Lower lobe of right lung (tissue), 2 donors: ENCODE results near the gene PPP6R2. TPM values are rescaled to one million over a fixed set of nuclear protein-coding genes. Genes with fewer than 3 reads are reported as not detected.

Experiments used
- ATAC-seq, 2 donors: fragments of 200-7000 bp; cut with Tn5 transposase; one replicate each; pipeline ENCODE4 v1.9.1; 2020 to 2022; ENCODE audit warnings: mild to moderate bottlenecking in 2 of 2, moderate library complexity in 2 of 2
- DNase-seq: peaks from one replicate; pipeline ENCODE4 v3.0.0-alpha.2; 2020
- H3K27ac ChIP-seq: fragments of 200-600 bp; one replicate; pipeline ENCODE4 v1.8.0; 2022
- H3K27me3 ChIP-seq: fragments of 200-600 bp; one replicate; pipeline ENCODE4 v1.8.0; 2022; ENCODE audit warnings: low read depth
- H3K36me3 ChIP-seq: fragments of 200-600 bp; one replicate; pipeline ENCODE4 v1.8.0; 2022; ENCODE audit warnings: mild to moderate bottlenecking
- H3K4me1 ChIP-seq: fragments of 200-600 bp; one replicate; pipeline ENCODE4 v1.8.0; 2022
- H3K4me3 ChIP-seq: fragments of 200-600 bp; one replicate; pipeline ENCODE4 v1.8.0; 2022; ENCODE audit warnings: mild to moderate bottlenecking
- H3K9me3 ChIP-seq: fragments of 200-600 bp; one replicate; pipeline ENCODE4 v1.8.0; 2022
- intact Hi-C: fragments of 100-400 bp; cut with DNase I; formaldehyde crosslinking; loops from one replicate; pipeline ENCODE4 v1.11.0; 2022
- total RNA-seq: library from RNA; stranded (reverse); fragmentation: NEBNext Ultra II Directional; extraction: Animal tissue kit (Norgen Biotek cat#: 25700); gene quantifications from one replicate; pipeline ENCODE4 v1.2.1, GENCODE V29; 2021
- TF ChIP-seq, protein P1 (sequence below): fragments of 200-600 bp; IDR thresholded peaks from one replicate; pipeline ENCODE4 v1.8.0; 2022; ENCODE audit warnings: antibody characterized with exemption, mild to moderate bottlenecking
- donor health status: DM: no; HTN: yes; CAD: no; lungs with severe emphysema.

PPP6R2 gene
- total RNA-seq, 1 donor from 2014 or later = 52.5 TPM

DNA sequence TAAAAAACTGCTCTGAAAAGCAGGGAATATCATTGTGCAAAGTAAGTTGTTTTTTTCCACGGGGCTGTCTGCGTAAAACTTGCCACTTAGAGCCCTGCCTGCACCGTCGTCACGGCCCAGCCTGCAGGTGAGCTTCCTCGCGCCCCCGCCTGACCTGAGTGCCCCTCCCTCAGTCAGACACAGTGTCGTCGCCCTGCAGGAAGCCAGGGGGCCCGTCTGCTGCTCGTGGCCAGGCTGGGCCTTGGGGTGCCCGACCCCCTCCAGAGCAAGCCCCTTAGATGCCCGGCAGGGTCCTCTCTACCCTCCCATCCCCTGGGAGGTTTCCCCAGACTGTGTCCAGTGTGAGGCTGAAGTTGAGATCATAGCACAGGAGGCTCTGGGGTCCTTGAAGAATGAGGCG lies 100.1 kb downstream of the PPP6R2 start:
- intact Hi-C loops = no loop called here
- Histone ChIP-seq H3K9me3 (no peaks in the 10 kb centered on the region), H3K27me3 (no peaks in the 10 kb centered on the region), H3K27ac (peak overlapping the region; percentile 53), H3K36me3 (peaks cover 77% of the 10 kb centered on the region), H3K4me1 (peaks cover 25% of the 10 kb centered on the region), H3K4me3 (no peak overlapping the region)
- ATAC-seq (no peak), DNase-seq (no peak)
- TF ChIP-seq, protein P1, sequence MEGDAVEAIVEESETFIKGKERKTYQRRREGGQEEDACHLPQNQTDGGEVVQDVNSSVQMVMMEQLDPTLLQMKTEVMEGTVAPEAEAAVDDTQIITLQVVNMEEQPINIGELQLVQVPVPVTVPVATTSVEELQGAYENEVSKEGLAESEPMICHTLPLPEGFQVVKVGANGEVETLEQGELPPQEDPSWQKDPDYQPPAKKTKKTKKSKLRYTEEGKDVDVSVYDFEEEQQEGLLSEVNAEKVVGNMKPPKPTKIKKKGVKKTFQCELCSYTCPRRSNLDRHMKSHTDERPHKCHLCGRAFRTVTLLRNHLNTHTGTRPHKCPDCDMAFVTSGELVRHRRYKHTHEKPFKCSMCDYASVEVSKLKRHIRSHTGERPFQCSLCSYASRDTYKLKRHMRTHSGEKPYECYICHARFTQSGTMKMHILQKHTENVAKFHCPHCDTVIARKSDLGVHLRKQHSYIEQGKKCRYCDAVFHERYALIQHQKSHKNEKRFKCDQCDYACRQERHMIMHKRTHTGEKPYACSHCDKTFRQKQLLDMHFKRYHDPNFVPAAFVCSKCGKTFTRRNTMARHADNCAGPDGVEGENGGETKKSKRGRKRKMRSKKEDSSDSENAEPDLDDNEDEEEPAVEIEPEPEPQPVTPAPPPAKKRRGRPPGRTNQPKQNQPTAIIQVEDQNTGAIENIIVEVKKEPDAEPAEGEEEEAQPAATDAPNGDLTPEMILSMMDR = no peak

DNA sequence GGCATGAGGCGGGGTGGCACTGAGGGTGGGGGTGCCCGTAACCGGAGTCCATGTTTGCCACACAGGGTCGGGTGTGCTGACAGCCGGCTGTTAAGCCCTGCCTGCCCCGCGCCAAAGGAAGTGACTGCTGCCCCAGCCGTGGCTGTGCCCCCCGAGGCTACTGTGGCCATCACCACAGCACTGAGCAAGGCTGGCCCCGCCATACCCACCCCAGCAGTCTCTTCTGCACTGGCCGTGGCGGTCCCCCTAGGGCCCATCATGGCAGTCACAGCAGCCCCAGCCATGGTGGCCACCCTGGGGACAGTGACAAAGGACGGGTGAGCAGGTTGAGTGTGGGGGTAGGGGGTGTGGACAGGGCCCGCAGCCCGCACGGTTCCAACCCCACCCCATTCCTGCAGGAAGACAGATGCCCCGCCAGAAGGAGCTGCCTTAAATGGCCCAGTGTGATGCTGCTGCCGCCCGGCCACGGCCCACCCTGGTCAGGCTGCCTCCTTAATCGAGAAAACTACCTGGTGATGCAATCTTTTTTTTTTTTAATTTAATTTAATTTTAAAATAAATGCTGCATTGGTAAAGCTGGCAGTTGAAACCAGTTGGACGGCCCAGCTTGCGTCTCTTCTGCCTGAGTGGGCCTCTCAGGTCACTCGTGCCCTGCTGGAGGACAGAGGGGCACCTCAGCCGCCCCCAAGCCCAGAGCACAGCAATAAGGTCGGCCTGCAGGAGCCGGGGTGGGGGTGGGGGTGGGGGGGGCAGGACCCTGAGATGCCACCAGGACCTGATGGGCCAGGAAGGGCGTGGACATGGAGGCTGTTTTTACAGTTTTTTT lies 100.9 kb downstream of the PPP6R2 start:
- peaks cover 77% of the 10 kb centered on the region for H3K36me3 ChIP-seq
- no peak for ATAC-seq
- intact Hi-C loops = no loop called here
- peaks cover 25% of the 10 kb centered on the region for H3K4me1 ChIP-seq
- no peak for DNase-seq
- no peaks in the 10 kb centered on the region for H3K9me3 ChIP-seq
- H3K27me3 ChIP-seq = no peaks in the 10 kb centered on the region
- TF ChIP-seq, protein P1 = no peak
- H3K27ac ChIP-seq = peak overlapping the region; percentile 53
- H3K4me3 ChIP-seq = no peak overlapping the region

DNA sequence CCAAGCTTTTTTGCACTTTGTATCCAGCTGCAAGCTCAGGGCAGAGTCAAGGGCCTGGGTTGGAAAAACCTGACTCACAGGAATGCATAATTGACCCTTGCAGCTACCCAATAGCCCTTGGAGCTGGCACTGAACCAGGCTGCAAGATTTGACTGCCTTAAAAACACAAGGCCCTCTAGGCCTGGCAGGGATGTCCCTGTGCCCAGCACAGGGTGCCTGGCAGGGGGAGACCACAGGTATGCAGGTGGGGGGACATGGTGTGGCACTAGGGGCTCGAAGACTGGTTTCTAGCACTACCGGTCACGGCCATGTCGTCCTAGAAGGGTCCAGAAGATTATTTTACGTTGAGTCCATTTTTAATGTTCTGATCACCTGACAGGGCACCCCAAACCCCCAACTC lies 101.5 kb downstream of the PPP6R2 start:
- Histone ChIP-seq H3K9me3 (no peaks in the 10 kb centered on the region), H3K4me3 (no peak overlapping the region), H3K27me3 (no peaks in the 10 kb centered on the region), H3K27ac (peak overlapping the region; percentile 72), H3K4me1 (peaks cover 25% of the 10 kb centered on the region), H3K36me3 (peaks cover 73% of the 10 kb centered on the region)
- peak; percentile 66 to 70 for ATAC-seq
- peak; percentile 77 for DNase-seq
- intact Hi-C loops = no loop called here
- TF ChIP-seq, protein P1 = no peak

DNA sequence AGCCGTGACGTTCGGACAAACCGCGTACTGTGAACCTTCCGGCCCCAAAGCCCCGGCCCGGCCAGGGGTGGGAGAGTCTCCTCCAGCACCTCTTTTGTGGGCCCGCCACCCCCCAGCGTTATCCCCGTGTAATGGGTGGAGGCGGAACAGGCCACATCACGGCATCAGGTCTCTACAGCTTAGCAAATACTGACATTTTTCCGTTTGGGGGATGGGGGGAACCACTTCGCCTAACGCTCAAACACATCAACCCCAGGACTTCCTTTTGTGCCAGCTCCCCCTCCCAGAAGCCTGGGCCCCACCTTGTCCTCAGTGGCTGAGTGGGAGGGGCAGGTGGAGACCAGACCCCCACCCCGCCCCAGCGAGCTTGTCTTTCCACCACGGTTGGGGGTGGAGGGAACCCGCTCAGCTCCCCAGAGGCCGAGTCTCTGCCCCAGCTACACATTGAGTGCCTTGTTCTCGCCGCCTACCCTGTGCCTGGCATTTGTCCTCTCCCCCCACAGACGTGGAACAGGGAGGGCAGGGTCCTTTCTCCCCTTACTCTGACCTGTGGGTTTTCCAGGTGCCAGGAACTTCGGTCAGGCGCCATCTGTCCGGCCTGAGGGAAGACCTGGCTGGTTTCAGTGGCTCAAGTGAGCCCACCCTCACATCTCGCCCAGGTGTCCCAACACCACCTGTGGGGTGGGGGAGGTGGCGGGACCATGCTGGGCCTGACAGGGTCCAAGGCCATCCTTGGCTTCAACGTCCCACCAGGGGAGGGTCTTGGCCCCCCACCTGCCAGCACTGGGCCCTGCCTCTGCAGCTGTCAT lies 102.1 kb downstream of the PPP6R2 start:
- Histone ChIP-seq H3K27ac (peak overlapping the region; percentile 72), H3K9me3 (no peaks in the 10 kb centered on the region), H3K4me3 (no peak overlapping the region), H3K4me1 (peaks cover 25% of the 10 kb centered on the region), H3K36me3 (peaks cover 73% of the 10 kb centered on the region), H3K27me3 (no peaks in the 10 kb centered on the region)
- DNase-seq = peak; percentile 73
- intact Hi-C loops = no loop called here
- TF ChIP-seq, protein P1 = no peak
- ATAC-seq = peak; percentile 53 to 65

DNA sequence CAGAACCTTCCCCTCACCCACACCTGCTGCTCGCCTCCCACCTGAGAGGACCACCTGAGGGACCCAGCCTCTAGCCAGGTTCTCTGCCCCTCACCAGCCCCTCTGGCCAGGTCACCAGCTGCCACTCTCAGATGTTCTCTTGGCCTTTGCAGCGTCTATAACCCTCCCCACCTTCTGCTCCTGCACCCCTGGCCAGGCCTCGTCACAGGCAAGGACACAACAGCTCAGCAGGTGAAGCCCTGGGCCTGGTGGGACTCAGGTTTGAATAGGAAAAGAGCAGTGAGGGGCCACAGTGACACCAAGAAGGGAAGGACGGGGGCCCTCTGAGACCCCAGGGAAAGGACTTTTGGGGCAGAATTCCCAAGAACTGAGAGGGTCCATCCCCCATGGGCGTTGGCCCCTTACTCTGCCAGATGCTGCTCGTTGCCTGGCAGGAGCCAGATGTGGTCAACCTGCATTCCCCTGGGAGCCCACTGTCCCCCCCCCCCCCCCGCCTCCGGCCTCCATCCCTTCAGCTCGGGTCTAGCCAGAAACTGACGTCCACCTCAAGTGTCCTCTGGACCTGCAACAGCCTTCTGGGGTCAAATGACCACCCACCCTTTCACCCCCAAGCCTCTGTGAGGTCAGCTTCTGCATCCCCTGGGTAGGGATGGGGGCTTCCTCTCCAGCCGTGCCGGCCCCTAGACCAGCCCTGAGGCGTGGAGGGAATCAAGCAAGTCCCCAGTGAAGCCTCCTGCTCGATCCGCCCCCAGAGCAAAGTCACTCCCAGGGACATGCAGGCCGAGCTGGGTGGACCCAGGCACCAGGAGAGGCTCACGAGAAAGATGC lies 103.0 kb downstream of the PPP6R2 start:
- H3K27me3 ChIP-seq = no peaks in the 10 kb centered on the region
- intact Hi-C loops = no loop called here
- DNase-seq = no peak
- no peak overlapping the region for H3K4me3 ChIP-seq
- H3K27ac ChIP-seq = peak overlapping the region; percentile 72
- TF ChIP-seq, protein P1 = no peak
- ATAC-seq = peak in 1 of 2 donors; percentile 1
- peaks cover 73% of the 10 kb centered on the region for H3K36me3 ChIP-seq
- H3K4me1 ChIP-seq = peaks cover 25% of the 10 kb centered on the region
- H3K9me3 ChIP-seq = no peaks in the 10 kb centered on the region
